ENCODE data around the gene ATG12. TPM values are rescaled to one million over a fixed set of nuclear protein-coding genes. Genes with fewer than 3 reads are reported as not detected.

Gene ATG12
- polyA plus RNA-seq, 1 donor from 2014 or later: 141 TPM

DNA sequence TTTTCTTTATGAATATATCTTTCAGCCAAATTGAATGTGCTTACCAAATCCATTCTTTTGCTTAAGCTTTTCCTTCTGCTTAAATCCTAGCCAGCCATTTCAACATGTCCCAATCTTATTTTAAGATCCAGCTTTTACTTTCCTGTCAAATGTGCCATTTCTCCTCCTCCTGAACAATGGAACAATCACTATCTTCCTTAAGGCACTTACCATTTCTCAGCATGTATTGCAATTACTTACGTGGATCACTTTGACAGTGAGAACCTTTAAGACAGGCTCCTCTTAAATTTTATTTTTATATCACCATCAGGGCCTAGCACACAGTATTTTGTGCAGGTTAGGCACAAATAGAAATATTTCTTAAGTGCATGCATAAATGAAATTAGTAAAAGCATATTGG is 20.5 kb downstream of the ATG12 start:
- Histone ChIP-seq H3F3A (ENCODE audit: insufficient read depth, low read length, poor library complexity, severe bottlenecking) (peaks cover 2% of the 10 kb centered on the region), H3K9ac (ENCODE audit: low read length) (no peak overlapping the region), H3K36me3 (ENCODE audit: insufficient read depth, low read length) (no peaks in the 10 kb centered on the region), H4K20me1 (ENCODE audit: insufficient read depth) (no peaks in the 10 kb centered on the region), H3K4me2 (ENCODE audit: low read length) (no peak overlapping the region), H3K9me3 (ENCODE audit: low read length) (no peaks in the 10 kb centered on the region), H2AFZ (ENCODE audit: low read depth, low read length) (no peak overlapping the region), H3K4me3 (ENCODE audit: low read length) (no peak overlapping the region), H3K27me3 (ENCODE audit: insufficient read depth, low read depth, low read length) (no peaks in the 10 kb centered on the region), H3K27ac (ENCODE audit: low read length) (peak overlapping the region; percentile 54), H3K9me2 (ENCODE audit: insufficient read depth, low read length) (no peaks in the 10 kb centered on the region), H3K79me2 (replicated peaks; ENCODE audit: insufficient read depth, low read length) (no peaks in the 10 kb centered on the region)
- TF ChIP-seq SMC3 (conservative IDR thresholded peaks at IDR 0.05; ENCODE audit: poor library complexity) (no peak), EP300 (conservative IDR thresholded peaks at IDR 0.05; ENCODE audit: poor library complexity, severe bottlenecking) (peak; percentile 92), RAD21 (conservative IDR thresholded peaks at IDR 0.05) (no peak), POLR2AphosphoS5 (IDR thresholded peaks at IDR 0.05) (peak; percentile 63)
- TF ChIP-seq, protein P1, sequence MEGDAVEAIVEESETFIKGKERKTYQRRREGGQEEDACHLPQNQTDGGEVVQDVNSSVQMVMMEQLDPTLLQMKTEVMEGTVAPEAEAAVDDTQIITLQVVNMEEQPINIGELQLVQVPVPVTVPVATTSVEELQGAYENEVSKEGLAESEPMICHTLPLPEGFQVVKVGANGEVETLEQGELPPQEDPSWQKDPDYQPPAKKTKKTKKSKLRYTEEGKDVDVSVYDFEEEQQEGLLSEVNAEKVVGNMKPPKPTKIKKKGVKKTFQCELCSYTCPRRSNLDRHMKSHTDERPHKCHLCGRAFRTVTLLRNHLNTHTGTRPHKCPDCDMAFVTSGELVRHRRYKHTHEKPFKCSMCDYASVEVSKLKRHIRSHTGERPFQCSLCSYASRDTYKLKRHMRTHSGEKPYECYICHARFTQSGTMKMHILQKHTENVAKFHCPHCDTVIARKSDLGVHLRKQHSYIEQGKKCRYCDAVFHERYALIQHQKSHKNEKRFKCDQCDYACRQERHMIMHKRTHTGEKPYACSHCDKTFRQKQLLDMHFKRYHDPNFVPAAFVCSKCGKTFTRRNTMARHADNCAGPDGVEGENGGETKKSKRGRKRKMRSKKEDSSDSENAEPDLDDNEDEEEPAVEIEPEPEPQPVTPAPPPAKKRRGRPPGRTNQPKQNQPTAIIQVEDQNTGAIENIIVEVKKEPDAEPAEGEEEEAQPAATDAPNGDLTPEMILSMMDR (IDR thresholded peaks at IDR 0.05; ENCODE audit: poor library complexity, severe bottlenecking): no peak
- TF ChIP-seq, protein P2, sequence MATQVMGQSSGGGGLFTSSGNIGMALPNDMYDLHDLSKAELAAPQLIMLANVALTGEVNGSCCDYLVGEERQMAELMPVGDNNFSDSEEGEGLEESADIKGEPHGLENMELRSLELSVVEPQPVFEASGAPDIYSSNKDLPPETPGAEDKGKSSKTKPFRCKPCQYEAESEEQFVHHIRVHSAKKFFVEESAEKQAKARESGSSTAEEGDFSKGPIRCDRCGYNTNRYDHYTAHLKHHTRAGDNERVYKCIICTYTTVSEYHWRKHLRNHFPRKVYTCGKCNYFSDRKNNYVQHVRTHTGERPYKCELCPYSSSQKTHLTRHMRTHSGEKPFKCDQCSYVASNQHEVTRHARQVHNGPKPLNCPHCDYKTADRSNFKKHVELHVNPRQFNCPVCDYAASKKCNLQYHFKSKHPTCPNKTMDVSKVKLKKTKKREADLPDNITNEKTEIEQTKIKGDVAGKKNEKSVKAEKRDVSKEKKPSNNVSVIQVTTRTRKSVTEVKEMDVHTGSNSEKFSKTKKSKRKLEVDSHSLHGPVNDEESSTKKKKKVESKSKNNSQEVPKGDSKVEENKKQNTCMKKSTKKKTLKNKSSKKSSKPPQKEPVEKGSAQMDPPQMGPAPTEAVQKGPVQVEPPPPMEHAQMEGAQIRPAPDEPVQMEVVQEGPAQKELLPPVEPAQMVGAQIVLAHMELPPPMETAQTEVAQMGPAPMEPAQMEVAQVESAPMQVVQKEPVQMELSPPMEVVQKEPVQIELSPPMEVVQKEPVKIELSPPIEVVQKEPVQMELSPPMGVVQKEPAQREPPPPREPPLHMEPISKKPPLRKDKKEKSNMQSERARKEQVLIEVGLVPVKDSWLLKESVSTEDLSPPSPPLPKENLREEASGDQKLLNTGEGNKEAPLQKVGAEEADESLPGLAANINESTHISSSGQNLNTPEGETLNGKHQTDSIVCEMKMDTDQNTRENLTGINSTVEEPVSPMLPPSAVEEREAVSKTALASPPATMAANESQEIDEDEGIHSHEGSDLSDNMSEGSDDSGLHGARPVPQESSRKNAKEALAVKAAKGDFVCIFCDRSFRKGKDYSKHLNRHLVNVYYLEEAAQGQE (IDR thresholded peaks at IDR 0.05; ENCODE audit: borderline replicate concordance): no peak

DNA sequence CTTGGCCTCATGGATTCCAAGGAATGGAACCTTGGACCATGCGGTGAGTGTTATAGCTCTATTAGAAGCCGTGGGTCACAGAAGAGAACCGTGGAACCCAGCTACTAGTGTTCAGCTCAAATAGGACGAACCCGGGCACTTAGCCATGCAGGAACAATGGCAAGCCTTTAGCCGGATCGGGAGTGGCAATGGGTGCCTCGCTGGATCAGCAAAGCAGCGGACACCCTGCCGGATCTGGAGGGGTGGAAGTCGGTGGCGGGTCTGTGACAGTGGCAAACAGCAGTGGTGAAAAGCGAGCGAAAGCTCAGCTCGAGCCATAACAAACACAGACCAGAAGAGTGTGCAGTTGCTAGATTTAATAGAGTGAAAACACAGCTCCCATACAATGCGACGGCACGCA is 22.5 kb downstream of the ATG12 start:
- H3K79me2 ChIP-seq (replicated peaks; ENCODE audit: insufficient read depth, low read length): peaks cover 15% of the 10 kb centered on the region
- H3K9me2 ChIP-seq (ENCODE audit: insufficient read depth, low read length): no peaks in the 10 kb centered on the region
- no peaks in the 10 kb centered on the region for H3K9me3 ChIP-seq (ENCODE audit: low read length)
- H3K27ac ChIP-seq (ENCODE audit: low read length): no peak overlapping the region
- no peak overlapping the region for H2AFZ ChIP-seq (ENCODE audit: low read depth, low read length)
- H3K27me3 ChIP-seq (ENCODE audit: insufficient read depth, low read depth, low read length): no peaks in the 10 kb centered on the region
- no peak overlapping the region for H3K4me3 ChIP-seq (ENCODE audit: low read length)
- H3K9ac ChIP-seq (ENCODE audit: low read length): no peak overlapping the region
- H3K36me3 ChIP-seq (ENCODE audit: insufficient read depth, low read length): no peaks in the 10 kb centered on the region
- H3F3A ChIP-seq (ENCODE audit: insufficient read depth, low read length, poor library complexity, severe bottlenecking): peaks cover 2% of the 10 kb centered on the region
- no peak for TF ChIP-seq EZH2 (IDR thresholded peaks at IDR 0.05; ENCODE audit: borderline replicate concordance, insufficient read depth, low read length, poor library complexity, severe bottlenecking)
- TF ChIP-seq MXI1 (conservative IDR thresholded peaks at IDR 0.05; ENCODE audit: poor library complexity, severe bottlenecking): no peak
- TF ChIP-seq SMC3 (conservative IDR thresholded peaks at IDR 0.05; ENCODE audit: poor library complexity): no peak
- no peak for TF ChIP-seq RAD21 (conservative IDR thresholded peaks at IDR 0.05)
- TF ChIP-seq TAF1 (IDR thresholded peaks at IDR 0.05; ENCODE audit: low read depth): no peak
- TF ChIP-seq, protein P1 (IDR thresholded peaks at IDR 0.05; ENCODE audit: poor library complexity, severe bottlenecking): no peak
- no peak for TF ChIP-seq POLR2AphosphoS5 (IDR thresholded peaks at IDR 0.05)
- no peak for TF ChIP-seq EP300 (conservative IDR thresholded peaks at IDR 0.05; ENCODE audit: poor library complexity, severe bottlenecking)
- TF ChIP-seq, protein P2 (IDR thresholded peaks at IDR 0.05; ENCODE audit: borderline replicate concordance): no peak
- no peak overlapping the region for H3K4me2 ChIP-seq (ENCODE audit: low read length)
- no peaks in the 10 kb centered on the region for H4K20me1 ChIP-seq (ENCODE audit: insufficient read depth)

All from neural cell (in vitro differentiated cells).